GM18909 (cell line): ENCODE data around the gene CLPTM1.
"Not testable (repeated sequence)": the region's sequence is repeated elsewhere in the genome, so short reads cannot be mapped to it uniquely, and the experiment has no call there.

Source experiments
- ATAC-seq: cut with Tn5 transposase; IDR thresholded peaks from one replicate; pipeline ENCODE4 v1.9.1; 2021; ENCODE audit warnings: mild to moderate bottlenecking; ENCODE audit not compliant: unreplicated experiment, poor library complexity

CLPTM1 gene

GRCh38 chr19:44972802-44973201, 17.6 kb downstream of the CLPTM1 start:
- ATAC-seq, result no peak

- ATAC-seq, result no peak
Measured at GRCh38 chr19:44973982-44974735, 19.0 kb downstream of the CLPTM1 start.

DNA sequence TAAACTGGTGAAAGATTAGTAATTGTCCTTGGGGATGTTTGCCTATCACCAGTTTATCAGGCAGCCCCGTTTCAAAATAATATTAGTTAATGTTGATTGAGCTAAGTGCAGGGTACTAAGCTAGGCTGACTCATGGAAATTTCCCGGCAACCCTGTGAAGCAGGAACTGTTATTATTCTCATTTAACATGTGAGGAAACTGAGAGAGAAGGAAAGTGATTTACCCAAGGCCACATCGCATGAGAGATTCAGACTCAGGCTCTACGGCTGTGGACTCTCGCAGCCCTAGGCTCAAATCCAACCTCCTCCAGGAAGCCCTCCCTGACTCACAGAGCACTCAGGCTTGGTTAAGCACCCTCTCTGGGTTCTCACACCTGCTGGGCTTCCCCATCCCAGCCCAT, 19.7 kb downstream of the CLPTM1 start:
- no peak for ATAC-seq

DNA sequence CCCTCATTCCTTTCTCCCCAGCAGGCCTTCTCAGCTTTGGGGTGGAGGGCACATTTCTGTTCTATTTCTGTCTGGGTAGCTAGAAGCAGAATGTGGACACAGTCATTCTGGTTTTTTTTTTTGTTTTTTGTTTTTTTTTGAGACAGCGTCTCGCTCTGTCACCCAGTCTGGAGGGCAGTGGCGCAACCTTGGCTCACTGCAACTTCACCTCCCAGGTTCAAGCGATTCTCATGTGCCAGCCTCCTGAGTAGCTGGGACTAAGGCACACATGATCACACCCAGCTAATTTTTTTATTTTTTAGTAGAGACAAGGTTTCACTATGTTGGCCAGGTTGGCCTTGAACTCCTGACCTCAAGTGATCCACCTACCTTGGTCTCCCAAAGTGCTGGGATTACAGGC, 20.3 kb downstream of the CLPTM1 start:
- ATAC-seq, result no peak

- no peak for ATAC-seq
Measured at GRCh38 chr19:44984005-44984404, 28.8 kb downstream of the CLPTM1 start.

GRCh38 chr19:44985445-44985844, 30.3 kb downstream of the CLPTM1 start:
- ATAC-seq, result no peak

- ATAC-seq, result no peak
Measured at GRCh38 chr19:44986389-44986788, 31.2 kb downstream of the CLPTM1 start.

GRCh38 chr19:44987148-44987675, 32.0 kb downstream of the CLPTM1 start:
- ATAC-seq, result no peak

DNA sequence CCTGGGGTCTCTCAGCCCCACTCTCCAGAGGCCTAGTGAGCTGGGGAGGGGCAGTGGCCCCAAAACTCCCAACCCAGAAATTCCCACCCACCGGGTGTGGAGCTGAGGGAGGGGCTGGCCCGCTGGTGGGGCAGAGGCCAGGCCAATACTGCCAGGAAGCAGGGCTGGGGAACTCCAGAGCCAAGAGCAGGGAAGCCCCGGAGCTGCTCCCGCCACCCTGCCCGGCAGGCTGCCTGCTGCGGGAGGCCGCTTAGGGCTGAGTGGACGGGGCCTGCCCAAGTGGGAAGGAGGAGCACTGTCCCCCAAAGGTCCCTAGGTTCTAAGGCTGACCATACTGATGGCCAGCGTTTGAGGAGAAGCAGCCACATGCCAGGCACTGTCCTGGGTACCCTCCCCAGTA, 33.1 kb downstream of the CLPTM1 start:
- no peak for ATAC-seq

GRCh38 chr19:44988896-44989556, 33.8 kb downstream of the CLPTM1 start:
- ATAC-seq, result no peak

- ATAC-seq, result no peak
Measured at GRCh38 chr19:44990459-44990858, 35.3 kb downstream of the CLPTM1 start.

DNA sequence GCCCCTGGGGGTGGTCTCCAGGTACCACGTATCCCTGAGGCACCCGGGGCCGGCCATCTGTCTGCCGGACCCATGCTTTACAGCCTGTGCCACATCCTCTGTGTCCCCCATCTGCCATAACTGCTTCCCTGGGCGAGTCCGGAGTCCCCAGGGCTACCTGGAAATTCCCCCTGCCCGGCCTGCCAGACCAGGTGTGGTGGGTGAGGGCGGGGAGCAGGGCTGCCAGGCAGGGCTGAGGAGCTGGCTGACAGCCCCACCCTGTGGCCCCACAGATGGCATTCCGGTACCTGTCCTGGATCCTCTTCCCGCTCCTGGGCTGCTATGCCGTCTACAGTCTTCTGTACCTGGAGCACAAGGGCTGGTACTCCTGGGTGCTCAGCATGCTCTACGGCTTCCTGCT, 35.8 kb downstream of the CLPTM1 start:
- ATAC-seq, result no peak

DNA sequence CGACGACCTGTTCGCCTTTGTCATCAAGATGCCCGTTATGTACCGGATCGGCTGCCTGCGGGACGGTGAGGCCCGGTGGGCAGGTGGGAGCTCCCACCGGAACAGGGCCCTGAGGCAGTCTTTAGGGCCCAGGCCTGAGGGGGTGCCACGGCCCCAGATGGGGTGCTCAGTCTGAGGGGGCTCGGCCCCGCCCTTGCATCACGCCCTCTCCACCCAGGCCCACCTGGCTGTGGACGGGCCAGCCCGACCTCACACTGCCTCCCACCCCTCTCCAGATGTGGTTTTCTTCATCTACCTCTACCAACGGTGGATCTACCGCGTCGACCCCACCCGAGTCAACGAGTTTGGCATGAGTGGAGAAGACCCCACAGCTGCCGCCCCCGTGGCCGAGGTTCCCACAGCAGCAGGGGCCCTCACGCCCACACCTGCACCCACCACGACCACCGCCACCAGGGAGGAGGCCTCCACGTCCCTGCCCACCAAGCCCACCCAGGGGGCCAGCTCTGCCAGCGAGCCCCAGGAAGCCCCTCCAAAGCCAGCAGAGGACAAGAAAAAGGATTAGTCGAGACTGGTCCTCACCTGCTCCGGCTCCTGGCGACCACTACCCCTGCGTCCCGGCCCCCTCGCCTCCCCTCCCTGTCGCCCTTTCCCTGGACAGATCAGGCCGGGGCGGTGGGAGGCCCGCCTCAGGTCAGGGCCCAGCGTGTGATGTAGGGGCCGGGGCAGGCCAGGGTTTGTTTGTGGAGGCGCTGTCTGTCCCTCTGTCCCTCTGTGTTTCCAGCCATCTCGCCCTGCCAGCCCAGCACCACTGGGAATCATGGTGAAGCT, 37.4 kb downstream of the CLPTM1 start:
- ATAC-seq, result no peak

DNA sequence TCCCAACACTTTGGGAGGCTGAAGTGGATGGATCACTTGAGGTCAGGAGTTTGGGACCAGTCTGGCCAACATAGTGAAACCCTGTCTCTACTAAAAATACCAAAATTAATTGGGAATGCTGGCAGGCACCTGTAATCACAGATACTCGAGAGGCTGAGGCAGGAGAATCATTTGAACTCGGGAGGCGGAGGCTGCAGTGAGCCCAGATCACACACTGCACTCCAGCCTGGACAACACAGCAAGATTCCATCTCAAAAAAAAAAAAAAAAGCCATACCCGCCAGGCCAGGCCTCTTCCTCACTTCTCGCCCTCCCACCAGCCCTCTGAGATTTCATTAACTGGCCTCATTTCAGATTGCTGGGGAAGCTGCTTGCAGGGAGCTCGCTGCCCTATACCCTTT, 38.3 kb downstream of the CLPTM1 start:
- ATAC-seq, result no peak

- ATAC-seq, result no peak
Measured at GRCh38 chr19:44993926-44994537, 38.9 kb downstream of the CLPTM1 start.

- no peak for ATAC-seq
Measured at GRCh38 chr19:44998025-44998424, 42.8 kb downstream of the CLPTM1 start.

GRCh38 chr19:44999131-44999925, 44.1 kb downstream of the CLPTM1 start:
- ATAC-seq, result not testable (repeated sequence)

DNA sequence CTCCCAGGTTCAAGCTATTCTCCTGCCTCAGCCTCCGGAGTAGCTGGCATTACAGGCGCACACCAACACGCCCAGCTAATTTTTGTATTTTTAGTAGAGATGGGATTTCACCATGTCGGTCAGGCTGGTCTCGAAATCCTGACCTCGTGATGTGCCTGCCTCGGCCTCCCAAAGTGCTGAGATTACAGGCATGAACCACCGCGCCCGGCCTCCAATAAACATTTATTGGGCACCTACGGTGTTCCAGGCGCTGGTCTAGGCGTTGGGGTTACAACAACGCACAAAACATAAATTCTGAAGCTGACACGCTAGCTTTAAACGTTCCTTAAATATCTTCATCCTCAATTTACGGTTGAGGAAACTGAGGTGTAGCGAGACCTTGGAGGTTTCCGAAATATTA, 45.5 kb downstream of the CLPTM1 start:
- not testable (repeated sequence) for ATAC-seq

DNA sequence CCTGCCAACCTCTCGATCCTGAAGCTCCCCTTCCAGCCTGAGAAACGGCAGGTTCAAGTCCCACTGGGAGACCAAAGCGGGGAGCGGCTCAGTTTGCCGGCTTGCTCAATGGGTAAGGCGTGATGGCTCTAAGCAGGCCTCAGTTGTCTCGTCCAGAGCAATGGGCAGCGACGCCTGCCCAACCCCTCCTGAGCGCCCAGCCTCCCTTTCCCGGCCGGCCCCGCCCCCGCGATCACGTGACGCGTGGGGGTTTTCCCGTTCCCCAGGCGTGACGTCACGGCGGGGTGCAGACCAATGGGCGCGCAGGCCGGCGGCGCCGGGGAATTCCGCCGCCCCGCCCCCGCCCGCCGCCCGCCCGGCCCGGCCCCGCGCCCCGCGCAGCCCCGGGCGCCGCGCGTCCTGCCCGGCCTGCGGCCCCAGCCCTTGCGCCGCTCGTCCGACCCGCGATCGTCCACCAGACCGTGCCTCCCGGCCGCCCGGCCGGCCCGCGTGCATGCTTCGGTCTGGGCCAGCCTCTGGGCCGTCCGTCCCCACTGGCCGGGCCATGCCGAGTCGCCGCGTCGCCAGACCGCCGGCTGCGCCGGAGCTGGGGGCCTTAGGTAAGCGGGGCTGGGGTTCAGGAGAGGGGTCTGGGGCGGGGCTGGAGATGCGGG, 46.0 kb downstream of the CLPTM1 start, which contains the start of gene RELB:
Gene RELB, plus strand, starts transcription at position 378 of the 653 bp plus-strand sequence. Its CDS starts 116 bp downstream, at position 494.
- peak; percentile 55 for ATAC-seq
